Measurements from ENCODE around the gene TXLNB.

GRCh38 chr6:139316622-139317317 is 25.0 kb upstream of the TXLNB start:
- no peak for TF ChIP-seq POLR2A (IDR thresholded peaks at IDR 0.05)
- TF ChIP-seq, protein P1, sequence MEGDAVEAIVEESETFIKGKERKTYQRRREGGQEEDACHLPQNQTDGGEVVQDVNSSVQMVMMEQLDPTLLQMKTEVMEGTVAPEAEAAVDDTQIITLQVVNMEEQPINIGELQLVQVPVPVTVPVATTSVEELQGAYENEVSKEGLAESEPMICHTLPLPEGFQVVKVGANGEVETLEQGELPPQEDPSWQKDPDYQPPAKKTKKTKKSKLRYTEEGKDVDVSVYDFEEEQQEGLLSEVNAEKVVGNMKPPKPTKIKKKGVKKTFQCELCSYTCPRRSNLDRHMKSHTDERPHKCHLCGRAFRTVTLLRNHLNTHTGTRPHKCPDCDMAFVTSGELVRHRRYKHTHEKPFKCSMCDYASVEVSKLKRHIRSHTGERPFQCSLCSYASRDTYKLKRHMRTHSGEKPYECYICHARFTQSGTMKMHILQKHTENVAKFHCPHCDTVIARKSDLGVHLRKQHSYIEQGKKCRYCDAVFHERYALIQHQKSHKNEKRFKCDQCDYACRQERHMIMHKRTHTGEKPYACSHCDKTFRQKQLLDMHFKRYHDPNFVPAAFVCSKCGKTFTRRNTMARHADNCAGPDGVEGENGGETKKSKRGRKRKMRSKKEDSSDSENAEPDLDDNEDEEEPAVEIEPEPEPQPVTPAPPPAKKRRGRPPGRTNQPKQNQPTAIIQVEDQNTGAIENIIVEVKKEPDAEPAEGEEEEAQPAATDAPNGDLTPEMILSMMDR (IDR thresholded peaks at IDR 0.05): no peak
